NCI-H2196 treated with DMSO at 0.1 percent for 48 hours (cell line): ENCODE measurements around the gene HPS1.

Experiments
- DNase-seq: peaks from one replicate; lab custom pipeline; 2025; ENCODE audit not compliant: unreplicated experiment; lab: John Stamatoyannopoulos, UW

The HPS1 gene

DNA sequence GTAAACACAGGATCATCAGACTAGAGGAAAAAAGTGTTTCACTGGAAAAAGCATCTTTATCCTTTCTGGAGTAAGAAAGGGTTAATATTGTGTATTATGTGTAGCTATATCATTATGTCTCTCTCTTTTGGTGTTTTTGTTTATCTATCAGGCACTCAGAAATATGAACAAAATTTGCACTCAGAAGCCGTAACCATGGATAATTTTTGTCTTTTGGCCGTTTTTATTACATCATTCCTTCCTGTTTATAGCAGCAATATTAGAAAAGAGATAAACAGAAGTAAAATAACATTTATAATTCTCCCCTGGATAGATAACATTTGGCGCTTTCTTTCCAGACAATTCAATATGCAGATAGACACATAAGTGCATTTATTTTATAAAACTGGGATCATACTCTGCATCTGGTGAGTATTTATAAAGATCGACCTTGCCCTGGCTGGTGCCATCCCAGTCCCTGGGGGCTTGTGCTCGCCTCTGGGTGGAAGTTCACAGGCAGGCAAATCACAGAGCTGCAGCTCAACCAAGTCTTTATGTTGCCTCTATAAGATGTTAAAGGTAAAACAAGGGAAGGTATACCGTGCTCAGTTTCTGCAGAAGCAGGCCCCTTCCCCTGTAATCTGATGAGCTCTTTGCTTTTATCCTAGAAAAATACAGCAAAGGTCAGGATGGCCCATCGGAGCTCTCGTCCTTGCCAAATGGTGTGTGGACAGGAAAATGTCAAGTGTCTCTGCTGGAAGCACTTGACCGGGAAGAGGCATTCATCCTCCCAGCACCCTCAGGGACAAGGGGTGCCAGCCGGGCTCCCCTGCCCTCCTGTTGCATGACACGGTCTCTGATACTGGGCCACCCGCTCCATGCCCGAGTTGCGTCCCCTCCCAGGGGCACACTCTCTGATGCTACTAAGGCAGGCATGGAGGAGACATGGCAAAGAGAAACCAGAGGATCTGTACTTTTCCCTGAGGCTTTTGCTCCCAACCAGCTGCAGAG lies 75.6 kb downstream of the HPS1 start:
- no peak for DNase-seq

DNA sequence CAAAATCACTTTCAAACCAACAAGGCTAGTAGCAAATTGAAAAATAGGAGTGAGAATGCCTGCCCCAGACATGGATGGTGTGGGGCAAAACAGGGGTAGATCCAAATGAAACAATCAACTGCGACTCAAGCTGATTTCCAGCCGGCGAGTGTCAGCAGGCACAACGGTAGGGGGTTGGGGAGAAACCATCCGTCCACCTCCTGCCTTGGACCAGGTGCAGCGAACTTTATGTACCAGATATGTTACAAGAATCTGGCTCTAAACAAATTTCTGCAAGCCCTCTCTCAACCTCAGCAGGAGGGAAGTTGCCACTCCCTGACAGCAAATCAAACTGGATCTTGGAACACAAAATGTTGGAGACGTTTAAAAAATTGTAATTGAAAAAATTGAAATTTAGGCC lies 76.9 kb downstream of the HPS1 start:
- no peak for DNase-seq

DNA sequence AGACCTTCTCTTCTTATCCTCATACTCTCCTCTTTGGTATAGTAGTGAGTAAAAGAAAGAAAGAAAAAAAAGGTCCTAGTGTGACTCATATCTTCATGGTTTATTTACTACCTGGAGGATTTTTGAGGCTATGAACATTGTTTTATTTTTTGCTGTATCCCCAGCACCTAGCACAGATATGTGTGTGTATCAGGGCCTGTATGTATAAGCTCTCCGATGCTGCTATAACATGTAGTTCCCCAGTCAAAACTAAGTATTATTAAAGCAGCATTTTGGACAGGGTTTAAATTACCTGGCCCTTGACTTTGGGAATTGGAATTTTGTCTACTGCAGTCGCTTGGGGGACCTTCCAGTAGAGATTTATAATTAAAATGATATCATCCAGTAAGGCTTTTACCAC lies 78.1 kb downstream of the HPS1 start:
- DNase-seq: no peak

DNA sequence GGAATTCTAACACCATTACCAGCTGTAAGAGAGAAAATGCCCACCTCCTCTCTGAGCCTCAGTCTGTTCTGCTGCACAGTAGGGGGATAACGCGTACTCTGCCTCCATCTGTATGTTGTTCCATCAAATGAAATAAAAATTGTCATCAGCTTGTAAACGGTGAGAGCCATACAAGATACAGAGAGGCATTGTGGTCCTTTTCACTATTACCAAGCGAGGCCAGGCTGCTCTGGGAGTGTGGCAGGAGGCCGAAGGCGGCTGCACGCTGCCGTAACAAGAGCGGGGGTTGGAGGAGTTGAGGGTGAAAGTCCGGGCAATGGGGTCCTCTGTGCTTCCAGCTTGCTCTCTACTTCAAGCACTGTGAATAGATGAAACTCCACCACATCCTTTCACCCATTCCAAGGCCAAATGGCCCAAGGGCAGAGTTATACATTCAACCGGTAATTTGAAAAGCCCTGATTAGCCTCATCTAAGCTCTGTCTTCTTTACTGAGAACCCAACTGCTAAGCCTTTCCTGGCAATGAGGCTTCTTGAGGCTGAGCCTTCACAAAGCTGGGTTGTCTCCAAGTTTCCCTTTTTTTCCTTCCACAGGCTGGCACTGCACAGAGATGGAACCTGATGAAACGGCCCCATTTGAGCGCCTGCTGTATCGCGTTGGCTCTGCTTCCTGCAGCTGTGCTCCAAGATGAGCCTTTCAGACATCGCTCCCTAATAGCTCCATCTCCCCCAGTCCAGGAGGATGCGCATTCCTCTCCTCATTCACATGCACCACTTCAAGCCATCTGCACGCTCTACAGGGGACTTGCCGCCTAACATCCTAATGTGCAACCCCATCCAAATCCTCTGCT lies 78.9 kb downstream of the HPS1 start:
- no peak for DNase-seq
